Middle frontal gyrus (tissue), 1 donor: ENCODE results near the gene FAM53B.

Experiments
- DNase-seq: peaks from one replicate; pipeline ENCODE4 v3.0.0-alpha.2; 2015; ENCODE audit warnings: low spot score; ENCODE audit errors: extremely low spot score

Gene FAM53B

DNA sequence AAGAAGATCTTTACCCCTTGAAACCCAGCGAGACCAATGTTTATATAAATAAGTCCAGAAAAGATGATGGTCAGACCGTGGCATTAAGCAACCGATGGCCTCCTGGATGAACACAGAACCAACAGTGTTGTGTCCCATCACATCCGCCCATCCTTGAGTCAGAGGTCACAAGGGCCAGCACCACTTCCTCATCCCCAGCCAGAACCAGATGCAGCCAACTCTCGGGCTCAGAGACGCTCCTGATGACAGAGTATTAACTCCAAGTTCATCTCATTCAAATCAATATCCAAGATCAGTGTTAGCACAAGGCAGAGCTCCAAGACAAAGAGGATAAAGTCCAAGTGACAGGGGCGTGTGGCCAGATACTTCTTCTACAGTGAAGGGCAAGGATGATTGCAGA lies 63.5 kb downstream of the FAM53B start:
- DNase-seq: no peak

DNA sequence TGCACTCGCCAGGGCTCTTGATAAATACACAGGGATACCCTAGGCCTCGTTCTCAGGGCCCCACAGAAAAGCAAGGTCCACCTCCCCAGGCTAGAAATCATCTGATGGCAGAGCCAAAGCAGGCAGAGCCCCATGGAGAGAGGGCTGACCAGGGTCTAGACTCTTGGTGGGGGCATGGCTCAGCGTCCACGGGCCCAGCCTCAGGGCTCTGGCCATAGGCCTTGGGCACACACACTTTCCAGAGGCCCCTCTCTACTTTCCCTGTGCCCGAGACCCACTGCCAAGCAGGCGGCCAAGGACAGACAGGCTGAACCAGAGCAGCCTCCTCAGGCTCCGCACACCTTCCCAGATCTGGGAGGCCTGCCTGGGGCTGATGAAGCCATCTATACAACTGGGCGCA lies 64.8 kb downstream of the FAM53B start:
- DNase-seq: no peak

DNA sequence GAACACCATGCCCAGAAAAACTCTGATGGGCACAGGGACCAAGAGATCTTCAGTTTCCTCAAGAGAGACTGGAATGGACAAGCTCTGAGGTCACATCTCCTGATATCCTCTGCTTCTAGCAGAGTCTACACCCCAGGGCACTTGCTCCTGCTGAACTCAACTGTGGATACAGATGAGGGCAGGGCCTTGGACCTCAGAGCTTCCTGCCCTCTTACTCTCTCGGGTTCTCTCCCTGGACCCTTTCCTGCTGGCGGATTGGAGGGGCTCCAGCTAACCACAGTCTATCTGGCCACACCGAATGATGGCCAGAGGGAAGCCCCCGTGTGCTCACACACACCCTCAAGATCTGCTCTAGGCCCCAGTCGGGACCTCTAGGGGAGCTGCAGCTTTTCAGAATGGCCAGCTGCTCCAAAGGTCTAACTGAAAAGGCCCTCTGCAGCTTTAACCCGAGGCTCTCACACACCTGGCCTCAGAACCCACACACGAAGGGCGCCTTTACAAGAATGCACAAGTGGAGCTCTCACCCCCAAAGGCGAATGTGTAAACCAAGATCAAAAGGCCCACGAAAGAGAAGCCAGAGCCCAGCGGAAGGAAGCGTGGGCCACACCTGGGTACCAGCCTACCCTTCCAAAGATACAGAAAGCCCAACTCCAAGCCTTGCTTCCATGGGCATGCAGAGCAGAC lies 65.5 kb downstream of the FAM53B start:
- no peak for DNase-seq

DNA sequence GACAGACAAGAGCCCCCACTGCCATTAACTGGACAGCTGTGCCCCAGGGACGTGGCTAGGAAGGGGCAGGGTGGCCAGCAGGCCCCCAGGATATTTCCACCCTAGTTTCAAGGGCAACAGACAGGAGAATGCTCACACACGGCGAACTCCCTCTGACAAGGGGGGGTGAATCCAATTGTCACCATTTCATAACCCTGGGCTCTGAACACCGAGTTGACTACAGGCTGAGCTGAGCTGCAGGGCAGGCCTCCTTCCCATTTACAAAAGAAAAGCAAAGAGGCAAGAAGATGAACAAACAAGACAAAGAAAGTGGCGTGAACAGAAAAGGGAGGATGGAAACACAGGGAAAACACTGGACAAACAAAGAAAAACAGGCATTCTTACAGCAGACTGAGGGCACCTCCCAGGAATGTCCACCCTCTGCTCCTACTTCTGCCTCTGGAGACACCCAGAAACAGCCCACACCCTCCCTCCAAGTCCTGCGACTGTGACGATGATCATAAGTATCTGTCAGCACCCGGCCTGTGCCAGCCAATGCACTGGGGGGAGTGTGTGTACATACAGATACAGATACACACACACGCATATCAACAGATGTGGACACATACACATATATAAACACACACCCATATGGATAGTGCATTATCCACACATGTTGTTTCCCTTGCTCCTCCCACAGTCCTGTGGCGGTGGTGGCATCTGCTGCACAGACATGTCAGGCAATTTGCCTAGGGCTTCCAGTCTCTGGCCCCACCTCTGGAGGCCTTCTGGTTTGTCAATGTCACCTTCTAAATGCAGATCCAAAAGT lies 66.2 kb downstream of the FAM53B start:
- DNase-seq: no peak

DNA sequence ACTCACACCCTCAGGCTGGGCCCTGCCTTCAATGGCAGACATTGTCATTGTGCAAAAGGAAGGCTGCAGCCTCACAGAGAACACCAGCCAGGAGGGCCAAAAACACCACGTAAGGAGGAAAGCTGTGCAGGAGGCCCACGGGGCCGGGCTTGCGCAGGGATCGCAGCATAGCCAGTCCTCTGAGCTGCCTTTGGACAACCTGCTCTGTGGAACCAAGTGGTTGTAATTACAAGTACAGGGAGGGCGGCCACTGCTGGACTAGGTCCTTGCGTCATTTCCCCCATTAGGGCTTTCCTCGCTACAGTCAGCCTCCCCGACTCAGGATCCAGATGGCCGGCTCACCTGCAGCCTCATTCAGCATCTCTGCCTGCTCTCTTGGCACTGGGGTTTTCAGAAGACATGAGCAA lies 66.9 kb downstream of the FAM53B start:
- no peak for DNase-seq

DNA sequence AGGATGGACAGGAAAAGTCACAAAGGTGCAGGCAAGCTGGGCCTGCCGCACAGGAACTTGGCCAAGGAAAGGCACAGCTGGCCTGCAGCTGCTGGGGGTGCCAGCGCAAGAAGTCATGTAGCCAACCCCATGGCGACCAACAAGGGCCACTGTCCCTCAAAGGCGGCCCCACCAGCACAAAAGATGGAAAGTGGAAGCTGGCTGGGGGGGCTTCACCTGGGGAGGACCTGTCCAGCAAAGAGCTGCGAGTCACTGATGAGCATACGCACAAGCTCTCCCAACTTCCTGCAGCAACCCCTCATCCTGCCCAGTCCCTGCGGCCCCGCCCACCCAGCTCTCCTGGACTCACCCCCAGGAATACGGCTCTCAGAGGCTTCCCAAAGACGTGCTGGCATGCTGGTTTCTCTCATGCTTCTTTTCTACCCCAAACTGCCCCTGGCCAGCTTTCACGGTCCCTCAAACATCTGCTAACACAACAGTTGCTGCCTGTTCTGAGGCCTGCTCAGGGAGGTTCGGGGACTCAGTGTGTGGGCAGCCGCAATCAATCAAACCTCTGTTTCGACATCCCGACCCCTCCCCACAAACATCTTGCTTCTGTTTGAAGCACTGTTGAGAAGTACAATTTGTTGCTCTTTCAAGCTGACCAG lies 67.6 kb downstream of the FAM53B start:
- no peak for DNase-seq

DNA sequence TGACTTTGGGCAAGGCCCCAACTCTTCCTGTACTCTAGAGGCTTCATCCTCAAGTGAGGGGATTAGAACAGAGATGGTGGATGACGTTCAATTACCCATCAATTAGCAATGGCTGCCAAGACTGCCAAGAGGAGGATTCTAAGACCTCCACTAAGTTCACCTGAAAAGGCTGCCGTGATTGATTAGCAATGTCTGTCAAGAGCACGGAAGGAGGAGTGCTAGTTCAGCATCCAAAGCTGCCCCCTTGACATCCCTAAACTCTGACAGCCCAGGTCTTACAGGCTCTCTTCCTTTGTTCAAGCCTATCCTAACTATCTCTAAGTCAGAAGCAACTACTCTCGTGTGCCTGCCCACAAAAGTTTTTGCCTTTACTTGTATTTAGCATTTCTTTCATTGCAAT lies 68.4 kb downstream of the FAM53B start:
- DNase-seq: no peak

DNA sequence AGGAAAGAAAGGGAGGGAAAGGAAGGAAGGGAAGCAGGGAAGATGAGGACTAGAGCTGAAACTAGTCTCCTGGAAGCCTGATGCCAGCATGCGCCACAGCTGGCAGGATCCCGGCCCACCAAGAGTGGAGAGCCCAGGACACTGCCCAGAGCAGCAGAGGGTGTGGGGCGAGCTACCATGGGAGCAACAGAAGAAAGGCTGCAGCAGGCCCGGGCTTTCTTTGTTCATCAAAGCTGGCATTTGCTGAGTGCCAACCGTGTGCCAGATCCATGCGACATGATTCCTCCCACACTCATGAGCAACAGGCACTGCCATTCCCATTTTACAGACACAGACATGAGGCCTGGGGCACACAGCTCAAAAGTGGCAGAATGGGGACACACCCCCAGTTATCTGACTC lies 68.9 kb downstream of the FAM53B start:
- DNase-seq: no peak

DNA sequence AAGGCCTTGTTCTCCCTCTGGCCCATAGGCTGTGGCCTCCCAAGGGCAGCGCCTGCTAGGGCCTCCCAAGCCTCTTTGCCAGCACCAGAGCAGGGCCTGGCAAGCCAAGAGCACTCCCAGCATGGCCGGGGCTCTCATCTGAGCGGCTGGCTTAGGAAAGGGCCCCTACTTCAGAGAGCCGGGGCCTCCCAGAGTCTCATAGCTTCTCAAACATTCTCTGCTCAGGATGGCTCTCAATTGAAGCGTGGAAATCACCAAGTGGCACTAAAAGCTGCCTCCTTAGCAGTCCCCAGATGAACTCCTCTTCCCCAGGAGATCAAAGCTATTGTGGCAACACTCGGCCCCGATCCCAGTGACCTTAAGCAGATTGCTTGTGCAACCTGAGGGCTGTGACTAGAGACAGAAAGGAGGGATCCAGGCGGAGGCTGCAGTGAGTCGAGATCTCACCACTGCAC lies 69.4 kb downstream of the FAM53B start:
- no peak for DNase-seq

DNA sequence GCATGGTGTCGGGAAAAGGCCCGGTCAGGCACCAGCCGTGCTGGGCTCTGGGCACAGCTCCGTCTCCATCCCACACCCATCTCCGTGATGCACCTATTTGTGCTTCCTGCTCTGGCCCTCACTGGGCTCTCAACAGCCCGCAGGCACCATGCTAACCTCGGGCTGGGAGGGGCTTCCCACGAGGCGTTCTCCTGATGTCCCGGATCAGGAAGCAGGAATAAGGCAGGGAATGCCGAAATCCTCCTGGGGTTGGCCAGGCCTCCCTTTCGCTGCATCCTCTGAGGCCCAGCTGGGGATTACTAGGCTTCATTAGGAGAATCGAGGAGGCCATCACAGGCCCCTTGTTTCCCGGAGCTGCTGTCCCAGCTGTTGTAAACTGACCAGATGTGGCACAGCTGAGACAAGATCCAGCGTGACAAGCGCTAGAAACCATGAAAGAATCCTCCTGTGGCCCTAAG lies 72.0 kb downstream of the FAM53B start:
- no peak for DNase-seq

DNA sequence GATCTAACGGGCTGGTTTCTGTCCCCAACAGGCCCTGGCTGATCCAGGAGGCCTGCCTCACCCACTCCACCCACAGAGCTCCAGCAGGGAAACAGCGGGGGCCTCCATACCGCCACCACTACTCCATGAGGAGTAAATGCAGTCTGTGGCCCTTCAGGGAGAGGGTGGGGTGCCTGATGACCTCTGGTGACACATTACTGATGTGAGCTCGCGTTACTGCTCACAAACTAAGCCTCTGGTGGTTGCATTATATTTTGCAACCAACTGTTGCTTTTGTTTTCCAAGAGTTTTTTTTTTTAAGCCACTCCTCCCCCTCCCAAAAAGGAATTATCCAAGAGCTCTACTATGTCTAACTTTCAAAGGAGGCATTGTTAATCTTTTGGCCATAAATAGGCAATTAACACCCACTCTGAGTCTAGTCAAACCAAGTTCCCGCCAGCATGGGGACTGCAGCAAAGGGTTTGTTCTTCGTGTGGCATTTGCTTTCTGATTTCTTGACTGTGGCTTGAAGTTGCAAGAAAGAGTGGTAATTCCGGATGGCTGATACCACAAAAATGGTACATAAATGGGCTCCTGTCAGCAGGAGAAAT lies 72.6 kb downstream of the FAM53B start:
- DNase-seq: peak; percentile 77

DNA sequence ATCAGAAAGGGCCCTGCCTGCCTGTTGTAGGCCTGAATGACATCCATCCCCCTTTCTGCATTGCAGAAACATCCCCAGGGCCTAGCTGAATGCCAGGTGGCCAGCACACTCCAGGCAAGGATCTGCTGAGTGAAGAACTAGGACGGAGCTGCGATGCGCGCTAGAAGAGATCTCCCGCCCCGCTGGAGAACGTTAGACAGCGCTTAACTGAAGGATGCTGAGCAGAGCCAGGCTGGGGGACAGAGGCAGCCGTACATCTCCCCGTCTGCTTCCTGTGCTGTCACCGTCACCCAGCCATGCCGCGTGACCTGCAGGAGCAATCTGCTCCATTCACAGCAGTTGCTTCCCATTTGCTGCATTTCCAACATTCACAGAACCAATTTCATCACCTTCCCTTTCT lies 73.3 kb downstream of the FAM53B start:
- no peak for DNase-seq

DNA sequence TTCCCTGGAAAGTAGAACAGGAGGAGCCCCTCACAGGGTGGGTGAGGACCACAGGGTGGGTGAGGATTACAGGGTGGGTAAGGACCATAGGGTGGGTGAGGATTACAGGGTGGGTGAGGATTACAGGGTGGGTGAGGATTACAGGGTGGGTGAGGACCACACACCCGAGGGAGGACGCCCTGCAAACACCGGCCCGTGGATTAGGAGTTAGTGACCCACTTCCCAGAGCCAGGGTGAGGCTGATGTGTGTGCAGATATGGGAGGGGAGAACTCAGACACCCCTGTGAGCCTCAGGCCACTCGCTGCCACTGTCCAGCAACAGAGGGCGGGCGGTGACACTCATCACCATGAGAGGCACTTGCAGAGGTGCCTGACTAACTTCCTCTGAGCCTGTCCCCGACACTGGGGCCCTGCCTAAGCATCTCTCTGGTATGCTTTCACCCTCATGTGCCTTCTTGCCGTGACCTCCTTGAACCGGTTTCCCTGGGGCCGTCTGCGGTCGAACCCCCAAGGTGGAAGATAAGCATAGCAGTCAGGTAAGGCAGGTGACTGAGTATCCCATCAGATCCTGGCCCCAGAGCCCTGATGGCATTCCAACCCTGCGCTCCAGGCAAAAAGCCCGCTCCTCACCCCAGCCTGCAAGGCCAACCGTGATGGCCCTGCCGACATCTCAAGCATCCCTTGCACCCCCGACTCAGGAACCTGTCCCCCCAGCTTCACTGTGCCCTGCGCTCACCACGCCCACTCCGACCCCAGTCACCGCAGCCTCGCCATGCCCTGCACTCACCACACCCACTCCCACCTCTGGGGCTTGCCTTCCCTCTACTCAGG lies 74.1 kb downstream of the FAM53B start:
- no peak for DNase-seq

DNA sequence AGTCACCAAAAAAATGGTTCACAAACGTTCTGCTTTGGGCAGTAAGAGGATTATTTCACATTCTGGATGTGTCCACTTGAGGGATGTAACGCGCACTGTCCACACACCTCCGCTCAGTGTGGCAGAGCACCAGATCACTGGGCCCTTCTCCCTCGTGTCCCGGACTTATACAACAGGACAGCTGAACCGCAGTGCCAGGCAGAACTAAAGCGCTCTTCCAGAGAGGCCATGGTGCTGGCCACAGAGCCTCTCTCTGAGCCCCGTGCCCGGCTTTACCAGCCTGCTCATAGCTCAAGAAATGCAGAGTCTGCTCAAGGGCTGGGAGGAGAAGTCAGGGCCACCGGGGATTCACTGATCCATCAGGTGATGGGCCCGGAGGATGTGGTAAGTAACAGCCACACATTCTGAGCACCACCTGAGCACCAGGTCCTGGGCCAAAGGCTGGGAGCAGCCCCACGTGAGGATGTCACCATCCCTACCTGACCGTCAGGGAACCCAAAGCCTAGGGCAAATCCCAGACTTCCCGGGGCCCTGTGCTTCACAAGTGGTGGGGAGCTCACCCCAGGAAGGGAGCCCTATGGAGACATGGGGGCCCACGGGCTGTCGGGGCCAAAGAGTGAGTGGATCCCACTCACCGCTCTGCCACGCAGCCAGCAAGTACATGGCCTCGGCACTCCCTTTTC lies 74.9 kb downstream of the FAM53B start:
- no peak for DNase-seq

DNA sequence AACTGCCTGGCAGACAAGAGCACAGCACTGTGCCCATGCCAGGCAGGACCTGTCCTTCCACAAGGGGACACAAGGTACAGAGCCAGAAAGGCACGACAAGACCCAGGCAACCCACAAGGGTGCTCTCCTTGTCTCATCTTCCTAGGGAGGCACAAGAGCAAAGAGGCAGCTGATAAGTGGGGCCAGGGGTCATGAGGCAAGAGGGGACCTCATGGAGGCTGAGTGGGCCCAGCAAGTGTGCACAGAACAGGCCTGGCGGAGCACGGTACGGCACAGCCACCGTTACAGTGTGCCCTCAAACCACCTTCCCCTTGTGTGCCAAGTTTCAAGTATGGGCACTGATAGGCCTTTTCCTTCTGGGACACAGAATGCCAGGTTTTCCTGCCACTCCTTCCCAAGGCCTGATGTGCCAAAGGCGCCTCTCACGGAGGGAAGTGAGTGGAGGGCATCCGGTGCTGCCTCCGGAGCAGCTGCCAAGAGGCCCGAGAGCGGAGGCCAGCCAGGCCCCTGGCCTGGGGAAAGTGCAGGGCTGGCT lies 75.6 kb downstream of the FAM53B start:
- no peak for DNase-seq

DNA sequence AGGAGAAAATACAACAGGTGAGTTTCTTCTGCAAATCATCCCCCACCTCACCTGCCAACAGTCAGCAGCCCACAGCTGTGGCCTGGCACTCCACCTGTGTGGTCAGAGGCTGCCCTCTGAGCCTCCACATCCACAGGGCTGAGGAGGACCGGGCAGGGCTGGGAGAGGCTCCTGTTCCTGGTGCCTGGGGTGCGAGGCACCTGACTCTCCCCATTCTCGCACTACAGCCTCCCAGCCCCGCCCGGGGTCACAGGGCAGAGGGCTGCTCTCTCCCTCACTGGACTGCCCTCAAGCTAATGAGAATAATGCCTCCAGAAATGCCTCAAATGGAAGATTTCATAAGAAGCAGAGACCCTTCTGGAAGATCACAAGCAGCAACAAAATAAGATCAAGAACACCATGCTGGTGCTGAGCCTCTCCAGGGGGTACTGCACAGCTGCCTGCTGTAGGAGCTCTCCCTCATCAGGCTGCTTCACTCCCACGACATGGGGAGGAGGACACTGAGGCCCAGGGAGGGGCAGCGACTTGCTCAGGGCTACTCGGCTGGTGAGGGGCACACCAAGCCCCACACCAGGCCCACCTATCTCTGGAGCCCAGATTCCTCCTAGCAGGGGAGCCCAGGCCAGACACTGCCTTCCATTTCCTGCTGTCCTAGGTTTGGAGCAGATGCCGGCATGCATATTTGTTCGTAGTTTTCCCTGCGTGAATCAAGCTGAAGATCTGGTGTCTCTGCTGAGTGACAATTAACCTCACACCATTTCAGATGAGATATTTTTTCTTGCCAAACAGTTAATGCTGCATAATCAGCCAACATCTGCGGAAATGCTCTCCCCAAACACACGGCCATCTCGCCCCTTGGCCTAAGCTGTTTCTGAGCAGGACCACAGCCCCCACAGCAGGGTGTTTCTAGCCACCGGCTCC lies 76.5 kb downstream of the FAM53B start:
- DNase-seq: no peak

DNA sequence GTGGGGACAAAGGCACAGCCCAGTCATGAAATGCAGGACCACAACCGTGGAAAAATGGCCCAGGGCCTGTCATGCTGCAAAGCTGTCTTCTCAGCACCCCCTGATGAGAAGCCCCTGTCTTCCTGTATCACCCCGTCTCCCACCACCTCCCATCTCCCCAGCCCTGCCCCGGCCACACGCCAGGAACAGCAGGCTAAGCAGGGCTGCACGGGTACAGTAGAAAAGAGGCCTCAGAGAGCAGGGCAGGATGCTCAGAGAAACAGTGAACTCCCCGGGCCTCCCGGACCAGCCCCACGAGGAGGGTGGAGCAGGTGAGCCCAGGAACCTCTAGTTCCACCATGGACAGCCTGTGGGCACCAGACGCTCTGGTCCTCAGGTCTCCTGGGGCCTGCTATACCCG lies 77.7 kb downstream of the FAM53B start:
- no peak for DNase-seq

DNA sequence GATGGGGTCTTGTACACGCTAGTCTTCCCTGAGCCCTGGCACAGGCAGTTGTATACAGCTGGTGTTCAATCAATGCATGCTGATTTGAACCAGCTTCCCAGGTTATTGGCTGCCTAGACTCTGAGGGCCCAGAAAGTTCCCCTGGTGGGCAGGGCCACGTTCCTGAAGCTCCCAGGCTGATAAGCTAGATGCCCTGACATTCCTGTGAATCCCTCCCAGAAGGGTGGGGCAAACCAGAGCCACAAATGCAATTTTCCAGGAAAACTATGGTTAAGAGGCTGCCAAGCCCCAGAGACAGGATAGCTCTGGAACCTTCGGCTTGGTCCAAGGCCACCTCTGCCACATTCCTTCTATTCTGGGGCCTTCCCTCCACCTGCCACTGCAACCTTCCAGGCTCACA lies 78.2 kb downstream of the FAM53B start:
- DNase-seq: no peak

DNA sequence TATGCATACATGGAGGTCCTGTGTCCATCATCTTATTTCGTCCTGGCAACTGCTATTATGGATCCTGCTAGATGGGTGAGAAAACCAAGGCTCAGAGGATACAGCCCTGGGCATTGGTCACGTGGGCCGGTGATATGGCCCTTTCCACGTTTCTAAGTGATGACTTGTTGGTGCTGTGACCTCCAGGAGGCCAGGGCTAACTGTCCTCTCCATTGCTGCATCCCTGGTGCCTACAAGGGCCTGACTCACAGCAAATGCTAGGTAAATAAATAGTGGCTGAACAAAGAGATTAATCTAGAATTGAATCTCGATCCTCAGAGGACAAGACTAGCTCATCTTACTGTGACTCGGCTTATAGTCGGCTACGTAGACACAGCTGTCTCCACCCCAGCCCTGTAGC lies 78.6 kb downstream of the FAM53B start:
- no peak for DNase-seq
